Hepatic stellate cell (primary cell): Measurements from ENCODE around the gene GSTP1.
"Not testable (repeated sequence)": the region's sequence is repeated elsewhere in the genome, so short reads cannot be mapped to it uniquely, and the experiment has no call there.

ENCODE experiments used
- DNase-seq: peaks from one replicate; pipeline ENCODE4 v3.0.0; 2011; ENCODE audit warnings: low spot score

The GSTP1 gene

GRCh38 chr11:67583247-67584204 is at the start of gene GSTP1:
TSS of gene GSTP1 (plus strand) at chr11:67583812. CDS start at chr11:67583844, 32 bp downstream.
- DNase-seq, result peak; percentile 91

DNA sequence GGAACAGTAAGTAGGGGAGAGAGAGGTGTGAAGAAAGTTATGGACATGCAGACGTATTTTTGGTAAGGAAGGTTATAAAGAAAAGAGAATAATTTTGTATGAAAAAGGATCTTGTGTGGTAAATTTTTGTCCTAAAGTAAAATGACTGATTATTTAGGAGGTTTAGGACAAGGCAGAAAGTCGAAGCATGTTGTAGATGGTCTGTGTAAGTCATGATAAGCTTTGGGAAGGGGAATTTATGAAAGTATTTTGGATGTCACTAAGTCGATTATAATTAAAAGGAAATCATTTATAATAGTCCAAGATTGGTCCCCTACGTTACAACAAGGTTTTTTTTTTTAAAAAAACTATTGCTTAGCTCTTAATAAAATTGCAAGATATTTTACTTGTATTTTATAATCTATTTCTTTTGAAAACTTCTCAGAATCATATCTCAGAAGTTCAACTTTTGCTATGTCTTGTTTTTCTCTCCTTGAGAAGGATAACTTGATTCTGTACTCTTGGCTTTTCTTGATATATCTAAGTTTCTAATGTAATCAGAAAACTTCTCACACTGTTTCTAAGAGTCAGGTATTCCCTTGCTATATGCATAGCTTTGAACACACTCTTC is 49.4 kb upstream of the GSTP1 start:
- no peak for DNase-seq

- DNase-seq, result no peak
Observed at GRCh38 chr11:67535561-67535960, 48.1 kb upstream of the GSTP1 start.

- DNase-seq, result no peak
Observed at GRCh38 chr11:67538306-67538705, 45.3 kb upstream of the GSTP1 start.

DNA sequence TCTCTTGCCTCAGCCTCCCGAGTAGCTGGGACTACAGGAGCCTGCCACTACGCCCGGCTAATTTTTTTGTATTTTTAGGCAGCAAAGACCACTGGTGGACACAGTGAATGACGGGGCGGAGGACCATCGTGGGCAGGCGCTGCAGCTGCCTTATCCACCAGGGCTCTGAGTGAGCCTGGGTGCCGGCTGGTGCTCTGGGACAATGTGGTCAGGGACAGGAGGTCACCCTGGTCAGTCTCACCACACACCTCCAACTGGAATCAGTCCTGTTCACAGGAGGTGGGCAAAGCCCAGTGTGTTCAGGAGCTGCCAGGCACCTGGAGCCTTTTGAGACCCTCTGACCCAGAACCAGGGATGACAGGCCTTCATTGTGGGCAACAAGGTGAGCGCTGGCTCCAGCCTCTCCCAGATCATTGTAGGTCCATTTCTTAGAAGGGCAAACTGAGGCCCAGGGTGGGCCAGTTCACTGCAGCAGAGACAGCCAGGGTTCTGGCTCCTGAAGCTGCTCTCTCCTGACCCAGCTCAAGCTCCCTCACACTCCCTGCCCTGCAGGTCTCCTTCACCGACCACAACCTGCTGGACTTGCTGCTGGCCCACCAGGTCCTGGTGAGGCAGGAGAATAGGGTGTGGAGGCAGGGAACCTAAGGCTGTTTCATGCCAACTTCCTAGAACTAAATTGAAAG is 44.6 kb upstream of the GSTP1 start:
- DNase-seq, result no peak

GRCh38 chr11:67539550-67539949 is 44.1 kb upstream of the GSTP1 start:
- no peak for DNase-seq

GRCh38 chr11:67541198-67541597 is 42.4 kb upstream of the GSTP1 start:
- no peak for DNase-seq

- DNase-seq, result no peak
Observed at GRCh38 chr11:67542169-67542568, 41.4 kb upstream of the GSTP1 start.

DNA sequence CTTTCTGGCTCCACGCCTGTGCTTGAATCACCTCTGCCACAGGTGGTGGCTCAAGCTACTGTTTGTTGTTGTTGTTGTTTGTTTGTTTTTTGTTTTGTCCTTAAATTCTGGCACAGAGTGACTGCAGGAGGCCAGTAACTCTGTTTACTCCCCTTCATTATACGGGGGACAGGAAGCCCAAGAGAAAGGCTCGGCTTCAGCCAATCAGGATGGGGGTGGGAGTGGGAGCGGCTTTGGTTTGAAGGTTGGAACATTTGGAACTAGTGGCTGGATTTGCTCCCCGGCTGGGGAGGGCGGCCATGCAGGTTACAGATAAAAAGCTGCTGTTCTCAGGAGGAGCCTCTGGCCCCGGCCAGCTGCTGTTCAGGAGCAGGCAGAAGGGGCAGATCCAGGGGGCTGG is 40.6 kb upstream of the GSTP1 start:
- no peak for DNase-seq

- no peak for DNase-seq
Observed at GRCh38 chr11:67543585-67543984, 40.0 kb upstream of the GSTP1 start.

GRCh38 chr11:67544616-67545242 is 38.9 kb upstream of the GSTP1 start:
- no peak for DNase-seq

DNA sequence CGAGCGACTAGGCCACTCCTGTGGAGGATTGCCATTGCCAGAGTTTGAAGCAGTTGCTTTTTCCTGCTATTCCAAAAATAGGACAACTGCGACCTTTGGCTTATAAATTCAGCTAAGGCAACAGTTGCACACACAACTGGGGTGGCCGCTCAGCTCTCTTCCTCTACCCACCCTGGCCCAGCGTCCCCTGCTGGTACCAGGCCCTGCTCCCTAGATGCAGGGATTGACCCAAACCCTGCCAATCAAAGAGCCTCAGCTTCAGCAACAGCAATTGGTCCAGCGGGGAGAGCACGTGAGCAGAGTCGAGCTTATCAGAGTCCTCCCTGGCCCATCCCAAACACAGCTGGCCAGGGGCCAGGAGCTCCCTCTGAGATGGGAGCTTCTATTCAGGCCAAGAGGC is 38.3 kb upstream of the GSTP1 start:
- DNase-seq, result peak; percentile 37

GRCh38 chr11:67548112-67548511 is 35.5 kb upstream of the GSTP1 start:
- not testable (repeated sequence) for DNase-seq

- no peak for DNase-seq
Observed at GRCh38 chr11:67548555-67549110, 35.0 kb upstream of the GSTP1 start.

GRCh38 chr11:67551127-67551526 is 32.5 kb upstream of the GSTP1 start:
- no peak for DNase-seq

- DNase-seq, result not testable (repeated sequence)
Observed at GRCh38 chr11:67551697-67552096, 31.9 kb upstream of the GSTP1 start.

- DNase-seq, result no peak
Observed at GRCh38 chr11:67556244-67556643, 27.4 kb upstream of the GSTP1 start.

GRCh38 chr11:67558084-67558772 is 25.4 kb upstream of the GSTP1 start:
- peak; percentile 45 for DNase-seq

DNA sequence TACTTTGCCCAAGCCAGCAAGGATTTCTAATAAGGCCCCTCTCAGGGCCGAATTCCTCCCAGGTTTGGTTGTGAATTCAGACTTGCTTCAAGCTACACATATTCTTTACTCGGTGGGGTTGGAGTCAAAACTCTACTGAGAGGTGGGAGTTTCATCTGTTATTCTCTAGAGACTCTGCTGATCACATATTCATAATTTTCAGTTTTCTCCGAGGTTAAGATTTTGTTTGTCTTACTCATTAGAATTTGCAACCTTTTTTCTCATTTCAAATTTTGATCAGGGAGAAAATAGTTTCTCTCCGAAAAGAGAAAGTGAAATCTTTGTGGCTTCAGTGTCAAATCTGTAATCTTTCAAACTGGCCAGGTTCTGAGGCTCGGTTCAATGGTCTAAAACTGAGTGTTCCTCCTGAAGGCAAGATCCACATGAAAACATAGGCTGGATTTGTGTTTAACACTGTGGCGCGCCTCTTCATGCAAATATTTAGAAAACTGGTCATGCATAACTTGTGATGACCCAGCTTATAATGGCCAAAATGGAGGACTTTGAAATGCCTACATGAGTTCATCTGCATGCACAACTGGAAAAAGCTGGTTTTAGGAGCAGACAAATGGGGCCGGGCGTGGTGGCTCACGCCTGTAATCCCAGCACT is 21.5 kb upstream of the GSTP1 start:
- DNase-seq, result no peak

GRCh38 chr11:67562963-67563704 is 20.5 kb upstream of the GSTP1 start:
- DNase-seq, result no peak
